ENCODE measurements around the gene HIVEP2. TPM values are rescaled to one million over a fixed set of nuclear protein-coding genes. Genes with fewer than 3 reads are reported as not detected.
A peak's percentile ranks its signal among the peaks of the same experiment; 100 is the strongest.

Gene HIVEP2
- total and polyA plus RNA-seq, 7 experiments from 2014 or later: 12.2 to 92.1 (median 51.5) TPM

GRCh38 chr6:142758629-142759025 is 186.3 kb downstream of the HIVEP2 start:
- no peak for DNase-seq
- Histone ChIP-seq H3K9me3 (ENCODE audit: control insufficient read depth in 2 of 3, low read length in 3 of 3) (no peaks in the 10 kb centered on the region), H3K4me3 (ENCODE audit: low read length) (no peak overlapping the region), H3K27me3 (ENCODE audit: control insufficient read depth in 2 of 2, insufficient read depth in 2 of 2, low read length in 2 of 2) (no peaks in the 10 kb centered on the region), H3K4me1 (ENCODE audit: control insufficient read depth in 2 of 2, insufficient read depth in 2 of 2, low read length in 2 of 2) (peaks cover 0 to 4% of the 10 kb centered on the region in 2 donors), H3K27ac (ENCODE audit: low read depth, low read length) (no peak overlapping the region), H3K36me3 (ENCODE audit: control insufficient read depth in 2 of 3, insufficient read depth in 3 of 3, low read length in 3 of 3) (peaks cover 20 to 75% (median 22%) of the 10 kb centered on the region in 3 experiments)
- Mint-ChIP-seq H3K36me3 (peaks cover 28 to 75% (median 58%) of the 10 kb centered on the region in 5 donors), H3K27ac (peak overlapping the region in 7 of 9 donors; percentile 5 to 81 (median 42)), H3K27me3 (no peaks in the 10 kb centered on the region), H3K4me1 (peaks cover 12 to 75% (median 49%) of the 10 kb centered on the region in 7 donors), H3K9me3 (no peaks in the 10 kb centered on the region), H3K4me3 (no peak overlapping the region)
- intact Hi-C loops (cut with micrococcal nuclease): no loop called here
- no peak for ATAC-seq
- ChIA-PET POLR2A (interaction anchor here (1.0 kb wide), 1 partner anchor 21 kb away, joined by 3 read pairs; no protein-coding TSS in a partner anchor), CTCF (interaction anchor here (0.7 to 0.8 kb wide), 3 partner anchors 9 to 24 kb away, joined by 3 read pairs; no protein-coding TSS in a partner anchor)

GRCh38 chr6:142757852-142758628 is 186.9 kb downstream of the HIVEP2 start:
- Histone ChIP-seq H3K27ac (ENCODE audit: low read depth, low read length) (no peak overlapping the region), H3K9me3 (ENCODE audit: control insufficient read depth in 2 of 3, low read length in 3 of 3) (no peaks in the 10 kb centered on the region), H3K36me3 (ENCODE audit: control insufficient read depth in 2 of 3, insufficient read depth in 3 of 3, low read length in 3 of 3) (peaks cover 22 to 79% (median 23%) of the 10 kb centered on the region in 3 experiments), H3K4me3 (ENCODE audit: low read length) (no peak overlapping the region), H3K27me3 (ENCODE audit: control insufficient read depth in 2 of 2, insufficient read depth in 2 of 2, low read length in 2 of 2) (no peaks in the 10 kb centered on the region), H3K4me1 (ENCODE audit: control insufficient read depth in 2 of 2, insufficient read depth in 2 of 2, low read length in 2 of 2) (peaks cover 0 to 4% of the 10 kb centered on the region in 2 donors)
- Mint-ChIP-seq H3K4me1 (peaks cover 12 to 69% (median 50%) of the 10 kb centered on the region in 7 donors), H3K36me3 (peaks cover 34 to 77% (median 58%) of the 10 kb centered on the region in 5 donors), H3K27ac (peak overlapping the region in 7 of 9 donors; percentile 42 to 81 (median 75)), H3K9me3 (no peaks in the 10 kb centered on the region), H3K4me3 (no peak overlapping the region), H3K27me3 (no peaks in the 10 kb centered on the region)
- no peak for ATAC-seq
- POLR2A ChIA-PET: interaction anchor here (0.7 to 1.0 kb wide), 2 partner anchors 21 to 134 kb away, joined by 3 read pairs; no protein-coding TSS in a partner anchor
- DNase-seq: no peak
- CTCF ChIA-PET: interaction anchor here (0.7 to 0.8 kb wide), 3 partner anchors 9 to 25 kb away, joined by 3 read pairs; no protein-coding TSS in a partner anchor
- intact Hi-C loops (cut with micrococcal nuclease): no loop called here

- H3K9me3 ChIP-seq (ENCODE audit: control insufficient read depth in 2 of 3, low read length in 3 of 3): no peaks in the 10 kb centered on the region
- H3K27me3 ChIP-seq (ENCODE audit: control insufficient read depth in 2 of 2, insufficient read depth in 2 of 2, low read length in 2 of 2): no peaks in the 10 kb centered on the region
- peaks cover 17 to 73% (median 22%) of the 10 kb centered on the region in 3 experiments for H3K36me3 ChIP-seq (ENCODE audit: control insufficient read depth in 2 of 3, insufficient read depth in 3 of 3, low read length in 3 of 3)
- no peaks in the 10 kb centered on the region for H3K27me3 Mint-ChIP-seq
- no peak for DNase-seq
- ATAC-seq: no peak
- peaks cover 32 to 67% (median 51%) of the 10 kb centered on the region in 5 donors for H3K36me3 Mint-ChIP-seq
- H3K4me3 Mint-ChIP-seq: no peak overlapping the region
- H3K4me3 ChIP-seq (ENCODE audit: low read length): no peak overlapping the region
- H3K4me1 Mint-ChIP-seq: peaks cover 12 to 58% (median 41%) of the 10 kb centered on the region in 7 donors
- H3K27ac ChIP-seq (ENCODE audit: low read depth, low read length): no peak overlapping the region
- intact Hi-C loops (cut with micrococcal nuclease): no loop called here
- peak overlapping the region in 8 of 9 donors; percentile 21 to 88 (median 78) for H3K27ac Mint-ChIP-seq
- POLR2A ChIA-PET: no interaction called here
- CTCF ChIA-PET: no interaction called here
- H3K9me3 Mint-ChIP-seq: no peaks in the 10 kb centered on the region
- no peaks in the 10 kb centered on the region for H3K4me1 ChIP-seq (ENCODE audit: control insufficient read depth in 2 of 2, insufficient read depth in 2 of 2, low read length in 2 of 2)
Measured at GRCh38 chr6:142756215-142756630, 188.8 kb downstream of the HIVEP2 start.

GRCh38 chr6:142753196-142753595 is 191.8 kb downstream of the HIVEP2 start:
- Histone ChIP-seq H3K4me1 (ENCODE audit: control insufficient read depth in 2 of 2, insufficient read depth in 2 of 2, low read length in 2 of 2) (no peaks in the 10 kb centered on the region), H3K27ac (ENCODE audit: low read depth, low read length) (no peak overlapping the region), H3K27me3 (ENCODE audit: control insufficient read depth in 2 of 2, insufficient read depth in 2 of 2, low read length in 2 of 2) (no peaks in the 10 kb centered on the region), H3K9me3 (ENCODE audit: control insufficient read depth in 2 of 3, low read length in 3 of 3) (no peaks in the 10 kb centered on the region), H3K36me3 (ENCODE audit: control insufficient read depth in 2 of 3, insufficient read depth in 3 of 3, low read length in 3 of 3) (peaks cover 7 to 45% (median 9%) of the 10 kb centered on the region in 3 experiments), H3K4me3 (ENCODE audit: low read length) (no peak overlapping the region)
- no peaks in the 10 kb centered on the region for H3K27me3 Mint-ChIP-seq
- ChIA-PET POLR2A (no interaction called here), CTCF (no interaction called here)
- H3K4me3 Mint-ChIP-seq: no peak overlapping the region
- intact Hi-C loops (cut with micrococcal nuclease): no loop called here
- no peak for DNase-seq
- peak overlapping the region in 6 of 9 donors; percentile 26 to 76 (median 41) for H3K27ac Mint-ChIP-seq
- peaks cover 17 to 42% (median 33%) of the 10 kb centered on the region in 5 donors for H3K36me3 Mint-ChIP-seq
- peaks cover 0 to 3% (median 0%) of the 10 kb centered on the region in 11 donors for H3K9me3 Mint-ChIP-seq
- H3K4me1 Mint-ChIP-seq: peaks cover 13 to 53% (median 42%) of the 10 kb centered on the region in 7 donors
- ATAC-seq: no peak

- POLR2A ChIA-PET: interaction anchor here (0.6 kb wide), 1 partner anchor 169 kb away, joined by 3 read pairs; no protein-coding TSS in a partner anchor
Measured at GRCh38 chr6:142752348-142752747, 192.6 kb downstream of the HIVEP2 start.

GRCh38 chr6:142751452-142751851 is 193.5 kb downstream of the HIVEP2 start:
- Histone ChIP-seq H3K36me3 (ENCODE audit: control insufficient read depth in 2 of 3, insufficient read depth in 3 of 3, low read length in 3 of 3) (peaks cover 6 to 33% (median 8%) of the 10 kb centered on the region in 3 experiments), H3K4me1 (ENCODE audit: control insufficient read depth in 2 of 2, insufficient read depth in 2 of 2, low read length in 2 of 2) (no peaks in the 10 kb centered on the region), H3K27me3 (ENCODE audit: control insufficient read depth in 2 of 2, insufficient read depth in 2 of 2, low read length in 2 of 2) (no peaks in the 10 kb centered on the region), H3K9me3 (ENCODE audit: control insufficient read depth in 2 of 3, low read length in 3 of 3) (no peaks in the 10 kb centered on the region), H3K27ac (ENCODE audit: low read depth, low read length) (no peak overlapping the region), H3K4me3 (ENCODE audit: low read length) (no peak overlapping the region)
- Mint-ChIP-seq H3K27ac (peak overlapping the region in 8 of 9 donors; percentile 2 to 80 (median 52)), H3K27me3 (no peaks in the 10 kb centered on the region), H3K36me3 (peaks cover 11 to 27% (median 19%) of the 10 kb centered on the region in 5 donors), H3K4me1 (peaks cover 6 to 43% (median 33%) of the 10 kb centered on the region in 7 donors), H3K4me3 (peak overlapping the region in 1 of 10 donors; percentile 0), H3K9me3 (peaks cover 0 to 3% (median 0%) of the 10 kb centered on the region in 11 donors)
- ChIA-PET POLR2A (interaction anchor here (0.6 to 1.4 kb wide), 3 partner anchors 78 to 170 kb away, joined by 3 read pairs; no protein-coding TSS in a partner anchor), CTCF (no interaction called here)
- ATAC-seq (no peak), DNase-seq (no peak)
- intact Hi-C loops (cut with micrococcal nuclease): no loop called here

More at GRCh38 chr6:142752348-142752747, 192.6 kb downstream of the HIVEP2 start:
- no peak overlapping the region for H3K4me3 ChIP-seq (ENCODE audit: low read length)
- H3K4me1 Mint-ChIP-seq: peaks cover 12 to 46% (median 35%) of the 10 kb centered on the region in 7 donors
- H3K27me3 Mint-ChIP-seq: no peaks in the 10 kb centered on the region
- peaks cover 11 to 35% (median 26%) of the 10 kb centered on the region in 5 donors for H3K36me3 Mint-ChIP-seq
- no peaks in the 10 kb centered on the region for H3K4me1 ChIP-seq (ENCODE audit: control insufficient read depth in 2 of 2, insufficient read depth in 2 of 2, low read length in 2 of 2)
- DNase-seq: no peak
- intact Hi-C loops (cut with micrococcal nuclease): no loop called here
- H3K9me3 ChIP-seq (ENCODE audit: control insufficient read depth in 2 of 3, low read length in 3 of 3): no peaks in the 10 kb centered on the region
- H3K36me3 ChIP-seq (ENCODE audit: control insufficient read depth in 2 of 3, insufficient read depth in 3 of 3, low read length in 3 of 3): peaks cover 6 to 39% (median 8%) of the 10 kb centered on the region in 3 experiments
- no peak overlapping the region for H3K4me3 Mint-ChIP-seq
- no peak for ATAC-seq
- CTCF ChIA-PET: no interaction called here
- peaks cover 0 to 3% (median 0%) of the 10 kb centered on the region in 11 donors for H3K9me3 Mint-ChIP-seq
- H3K27ac Mint-ChIP-seq: no peak overlapping the region
- no peaks in the 10 kb centered on the region for H3K27me3 ChIP-seq (ENCODE audit: control insufficient read depth in 2 of 2, insufficient read depth in 2 of 2, low read length in 2 of 2)
- no peak overlapping the region for H3K27ac ChIP-seq (ENCODE audit: low read depth, low read length)

All from naive thymus-derived CD4-positive, alpha-beta T cell (primary cell).